VCaP (cell line): ENCODE data around the gene ZNF469.

Experiments
- H3K27ac ChIP-seq: fragments of 450-650 bp; 2 replicates; pipeline ENCODE4 v1.5.1; 2017
- CTCF ChIP-seq: fragments of 450-650 bp; conservative IDR thresholded peaks from 2 replicates; pipeline ENCODE4 v1.5.1; 2017; ENCODE audit warnings: mild to moderate bottlenecking, moderate library complexity

ZNF469 gene

DNA sequence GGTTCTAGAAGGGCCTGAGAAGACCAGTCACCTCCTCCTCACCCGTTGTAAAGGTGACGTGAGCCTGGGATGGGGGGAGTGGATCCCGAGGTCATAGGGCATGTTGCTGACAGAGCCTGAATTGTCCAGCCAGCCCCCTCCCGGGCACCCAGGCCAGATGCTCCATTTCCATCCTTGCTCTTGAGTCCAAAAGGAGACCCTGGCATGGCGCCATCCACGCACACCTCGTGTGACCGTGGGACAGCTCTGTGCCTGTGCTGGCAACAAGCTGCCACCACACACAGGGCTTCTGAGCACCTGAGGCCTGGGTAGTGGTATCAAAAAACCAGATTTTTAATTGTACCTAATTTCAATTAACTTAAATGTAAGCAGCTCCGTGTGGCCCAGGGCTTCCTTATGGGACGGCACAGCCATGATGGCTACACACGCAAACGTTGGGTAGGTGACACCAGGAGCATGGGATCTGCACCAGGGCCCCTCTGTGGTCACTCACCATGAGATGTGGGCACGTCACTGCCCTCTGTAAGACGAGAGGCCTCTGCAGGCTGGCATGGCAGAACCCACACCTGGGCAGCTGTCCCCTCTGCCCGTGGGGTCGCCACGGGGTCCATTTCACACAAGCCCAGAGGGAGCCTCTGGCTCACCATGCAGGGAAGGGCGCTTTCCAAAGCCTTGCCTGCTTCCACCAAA lies 37.6 kb upstream of the ZNF469 start:
- H3K27ac ChIP-seq, result no peak overlapping the region
- no peak for TF ChIP-seq CTCF

GRCh38 chr16:88345721-88346560 lies 36.8 kb upstream of the ZNF469 start:
- TF ChIP-seq CTCF, result no peak

DNA sequence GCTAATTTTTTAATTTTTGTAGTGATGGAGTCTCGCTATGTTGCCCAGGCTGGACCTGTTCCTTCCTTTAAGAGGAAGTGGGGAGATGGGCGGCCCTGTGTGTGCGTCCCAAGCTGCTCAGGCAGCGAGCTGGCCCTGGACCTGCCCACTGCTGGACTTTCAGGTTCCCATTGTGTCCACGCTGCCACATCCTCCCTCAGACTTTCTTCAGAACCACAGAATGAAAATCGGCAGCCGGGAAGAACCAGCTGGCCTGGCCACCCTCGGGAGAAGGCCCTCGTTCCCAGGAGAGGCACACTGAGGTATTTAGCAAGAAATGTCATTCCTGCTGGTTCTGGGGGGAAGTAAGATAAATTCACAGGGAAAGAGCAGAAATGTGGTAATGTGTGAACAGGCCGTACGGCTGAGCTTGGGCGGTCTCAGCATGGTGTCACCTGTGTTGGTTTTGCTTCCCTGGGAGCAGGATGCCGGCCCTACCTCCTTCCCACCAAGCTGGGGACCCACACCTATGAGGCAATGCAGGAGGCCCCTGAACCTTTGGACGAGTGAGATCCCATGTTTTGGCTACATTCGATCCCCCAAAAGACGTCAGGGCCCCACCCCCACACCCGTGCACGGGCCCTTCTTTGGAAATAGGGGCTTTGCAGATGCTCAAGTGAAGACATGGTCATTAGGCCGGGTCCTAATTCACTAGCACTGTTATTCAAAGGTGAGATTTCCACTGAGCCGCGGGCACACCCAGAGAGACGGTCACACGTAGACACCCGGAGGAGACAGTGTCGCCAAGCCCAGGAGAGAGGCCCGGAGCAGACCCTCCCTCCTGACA lies 35.9 kb upstream of the ZNF469 start:
- TF ChIP-seq CTCF, result no peak
- H3K27ac ChIP-seq, result no peak overlapping the region

More at GRCh38 chr16:88345721-88346560, 36.8 kb upstream of the ZNF469 start:
- H3K27ac ChIP-seq, result no peak overlapping the region

- no peak for TF ChIP-seq CTCF
- H3K27ac ChIP-seq, result no peak overlapping the region
These were observed 34.9 kb upstream of the ZNF469 start for GRCh38 chr16:88347656-88348376.

DNA sequence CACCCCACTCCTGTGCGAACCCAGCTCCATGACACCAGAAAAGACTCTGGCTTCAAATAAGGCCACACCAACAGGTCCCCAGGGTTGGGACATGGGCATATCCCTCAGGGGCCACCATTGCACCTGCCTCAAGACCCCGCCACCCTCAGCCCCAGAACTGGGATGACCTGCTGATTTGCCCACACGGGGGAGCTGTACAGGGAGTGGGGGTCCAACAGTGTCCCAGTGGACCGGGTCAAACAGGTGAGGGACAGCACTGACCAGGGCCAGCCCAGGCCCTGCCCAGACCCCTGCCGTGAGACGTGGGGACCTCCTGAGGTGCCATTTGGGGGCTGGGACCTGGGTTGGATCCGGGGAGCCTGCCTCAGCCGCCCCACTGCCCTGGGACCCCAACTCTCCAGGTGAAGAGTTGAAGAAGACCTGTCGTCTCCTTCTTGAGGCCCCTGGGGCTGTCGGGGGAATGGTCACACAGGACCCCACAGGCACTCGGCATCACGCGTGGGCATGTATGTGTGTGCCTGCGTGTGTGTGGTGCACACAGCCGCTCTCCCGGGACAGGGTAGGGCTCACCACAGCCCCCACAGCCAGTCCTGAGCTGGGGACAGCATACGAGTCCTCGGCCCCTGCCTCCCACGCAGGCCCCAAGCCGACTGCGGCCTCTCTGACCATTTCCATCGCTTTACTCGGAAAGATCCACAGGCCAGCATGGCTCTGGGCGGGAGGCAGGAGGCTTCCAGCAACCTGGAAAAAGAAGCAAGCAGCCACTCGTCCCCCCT lies 34.2 kb upstream of the ZNF469 start:
- no peak overlapping the region for H3K27ac ChIP-seq
- TF ChIP-seq CTCF, result no peak

DNA sequence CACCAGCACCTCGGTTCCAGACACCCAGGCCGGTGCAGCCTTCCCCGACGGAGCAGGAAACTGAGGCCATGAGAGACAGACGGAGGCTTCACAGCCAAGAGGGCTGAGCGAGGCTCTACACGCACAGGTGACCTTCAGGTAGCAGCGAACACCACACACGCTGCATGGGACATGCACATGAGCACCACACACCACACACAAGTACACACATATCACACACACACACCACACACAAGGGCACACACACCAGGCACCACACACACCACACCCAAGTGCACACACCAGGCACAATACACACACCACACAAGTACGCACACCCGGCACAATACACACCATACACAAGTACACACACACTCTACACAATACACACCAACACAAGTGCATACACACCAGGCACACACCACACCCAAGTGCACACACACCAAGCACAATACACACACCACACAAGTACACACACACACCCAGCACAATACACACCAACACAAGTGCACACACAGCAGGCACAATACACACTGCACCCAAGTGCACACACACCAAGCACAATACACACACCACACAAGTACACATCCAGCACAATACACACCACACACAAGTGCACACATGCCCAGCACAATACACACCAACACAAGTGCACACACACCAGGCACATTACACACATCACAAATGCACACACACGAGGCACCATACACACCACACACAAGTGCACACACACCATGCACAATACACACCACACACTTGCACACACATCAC lies 33.4 kb upstream of the ZNF469 start:
- no peak for TF ChIP-seq CTCF
- no peak overlapping the region for H3K27ac ChIP-seq
